H1 (cell line): ENCODE data around the gene KIF11. TPM values are rescaled to one million over a fixed set of nuclear protein-coding genes. Genes with fewer than 3 reads are reported as not detected.

Experiments
- CTCF ChIA-PET: fragments of 300-600 bp; sonication (Branson Sonifier 250); formaldehyde crosslinking; loops from one replicate; lab custom pipeline; 2021; ENCODE audit not compliant: partially characterized antibody; lab: Charles Lee
- POLR2A ChIA-PET: fragments of 300-600 bp; sonication (Branson Sonifier 250); formaldehyde crosslinking; loops from one replicate; lab custom pipeline; 2021; ENCODE audit warnings: inconsistent platforms; ENCODE audit not compliant: partially characterized antibody; lab: Charles Lee
- DNase-seq, 2 experiments: peaks; one replicate each; pipeline versions ENCODE4 v3.0.0 to v3.0.0-alpha.2; 2010 to 2022; ENCODE audit warnings: low spot score in 2 of 2, low read depth in 1 of 2, mixed read lengths in 1 of 2
- FAIRE-seq: peaks from 2 replicates; lab custom pipeline; 2011; peaks lifted over from hg19 to GRCh38; lab: Jason Lieb, UNC
- H2AFZ ChIP-seq: 2 replicates; pipeline ENCODE4 v1.8.1; 2012; ENCODE audit warnings: low read length, inconsistent platforms
- H2AK5ac ChIP-seq: 2 replicates; pipeline ENCODE4 v1.6.1; 2013; ENCODE audit warnings: low read depth, low read length
- H2BK120ac ChIP-seq: replicated peaks from 2 replicates; pipeline ENCODE3; 2013; ENCODE audit warnings: low read depth, low read length, inconsistent platforms
- H2BK12ac ChIP-seq: 2 replicates; pipeline ENCODE4 v1.6.1; 2013; ENCODE audit warnings: low read depth, low read length
- H2BK15ac ChIP-seq: 2 replicates; pipeline ENCODE4 v1.6.1; 2013; ENCODE audit warnings: low read length
- H2BK20ac ChIP-seq: 2 replicates; pipeline ENCODE4 v1.6.1; 2013; ENCODE audit warnings: low read length
- H2BK5ac ChIP-seq: 2 replicates; pipeline ENCODE4 v1.6.1; 2013; ENCODE audit warnings: low read depth, low read length
- H3K14ac ChIP-seq: 2 replicates; pipeline ENCODE4 v1.6.1; 2013; ENCODE audit warnings: inconsistent platforms; ENCODE audit not compliant: insufficient read length
- H3K18ac ChIP-seq: 2 replicates; pipeline ENCODE4 v1.6.1; 2013; ENCODE audit warnings: low read length; ENCODE audit errors: extremely low read depth
- H3K23ac ChIP-seq: 2 replicates; pipeline ENCODE4 v1.6.1; 2013; ENCODE audit warnings: inconsistent platforms; ENCODE audit not compliant: insufficient read length
- H3K23me2 ChIP-seq: 2 replicates; pipeline ENCODE4 v1.6.1; 2013; ENCODE audit warnings: low read depth, low read length
- H3K27ac ChIP-seq: 2 replicates; pipeline ENCODE4 v1.6.1; 2011; ENCODE audit warnings: low read depth, low read length, inconsistent platforms
- H3K27me3 ChIP-seq, 4 experiments: replicated peaks in 1 of 4; 1 replicate in 1 of 4; 2 replicates in 3 of 4; pipeline versions ENCODE4 v1.6.1 to v1.8.1; 2011 to 2013; ENCODE audit warnings: low read length in 3 of 4, mild to moderate bottlenecking in 3 of 4, inconsistent platforms in 2 of 4, mixed read lengths in 2 of 4, moderate library complexity in 1 of 4; ENCODE audit not compliant: control insufficient read depth in 3 of 4, insufficient read depth in 3 of 4; ENCODE audit errors: extremely low read depth in 1 of 4
- H3K36me3 ChIP-seq, 4 experiments: 2 replicates each; pipeline versions ENCODE4 v1.6.1 to v1.8.1; 2011 to 2013; ENCODE audit warnings: mild to moderate bottlenecking in 4 of 4, low read length in 3 of 4, moderate library complexity in 2 of 4, control low read depth in 1 of 4, inconsistent platforms in 1 of 4; ENCODE audit not compliant: insufficient read depth in 4 of 4, control insufficient read depth in 2 of 4
- H3K4ac ChIP-seq: replicated peaks from 2 replicates; pipeline ENCODE3; 2013; ENCODE audit warnings: low read length, low read depth, mixed read lengths, inconsistent platforms; ENCODE audit not compliant: insufficient read length
- H3K4me1 ChIP-seq, 4 experiments: replicated peaks in 1 of 4; 1 replicate in 1 of 4; 2 replicates in 3 of 4; pipeline versions ENCODE4 v1.6.1 to v1.8.1; 2011 to 2013; ENCODE audit warnings: low read length in 3 of 4, inconsistent platforms in 2 of 4, mixed read lengths in 1 of 4; ENCODE audit not compliant: insufficient read depth in 4 of 4, control insufficient read depth in 3 of 4
- H3K4me2 ChIP-seq, 2 experiments: 2 replicates each; pipeline versions ENCODE4 v1.6.1 to v1.8.1; 2011 to 2013; ENCODE audit warnings: low read depth in 2 of 2, low read length in 2 of 2, control low read depth in 1 of 2, inconsistent platforms in 1 of 2, mild to moderate bottlenecking in 1 of 2; ENCODE audit not compliant: insufficient read depth in 1 of 2
- H3K4me3 ChIP-seq, 4 experiments: fragments of 200-600, 300-600 bp in 1 of 4; sonication (generic), shearing (Covaris generic), sonication (Bioruptor Twin) in 1 of 4; 2 replicates each; pipeline versions ENCODE4 v1.5.1 to v1.8.1; 2011 to 2016; ENCODE audit warnings: low read length in 4 of 4, low read depth in 3 of 4, control low read depth in 2 of 4, inconsistent platforms in 2 of 4, mild to moderate bottlenecking in 2 of 4, mixed read lengths in 1 of 4, moderate library complexity in 1 of 4; ENCODE audit not compliant: insufficient read depth in 2 of 4; ENCODE audit errors: extremely low read depth in 1 of 4
- H3K56ac ChIP-seq: replicated peaks from 2 replicates; pipeline ENCODE3; 2013; ENCODE audit warnings: low read depth, mild to moderate bottlenecking, mixed read lengths, low read length, inconsistent platforms; ENCODE audit not compliant: insufficient read length
- H3K79me1 ChIP-seq: 2 replicates; pipeline ENCODE4 v1.6.1; 2013; ENCODE audit warnings: low read depth, low read length, control low read depth
- H3K79me2 ChIP-seq, 2 experiments: 2 replicates each; pipeline versions ENCODE4 v1.6.1 to v1.8.1; 2012 to 2013; ENCODE audit warnings: low read length in 2 of 2, mild to moderate bottlenecking in 2 of 2, inconsistent platforms in 1 of 2; ENCODE audit not compliant: insufficient read depth in 2 of 2, control insufficient read depth in 1 of 2
- H3K9ac ChIP-seq, 4 experiments: replicated peaks in 1 of 4; 1 replicate in 1 of 4; 2 replicates in 3 of 4; pipeline versions ENCODE4 v1.6.1 to v1.8.1; 2011 to 2013; ENCODE audit warnings: low read depth in 3 of 4, low read length in 3 of 4, control low read depth in 2 of 4, mild to moderate bottlenecking in 2 of 4, moderate library complexity in 2 of 4, inconsistent platforms in 1 of 4; ENCODE audit errors: extremely low read depth in 1 of 4
- H3K9me3 ChIP-seq, 2 experiments: 2 replicates each; pipeline versions ENCODE4 v1.6.1 to v1.8.1; 2012 to 2013; ENCODE audit warnings: mild to moderate bottlenecking in 2 of 2, moderate library complexity in 2 of 2, control low read depth in 1 of 2, inconsistent platforms in 1 of 2, low read depth in 1 of 2, low read length in 1 of 2, mixed read lengths in 1 of 2; ENCODE audit not compliant: insufficient read depth in 2 of 2
- H4K20me1 ChIP-seq, 2 experiments: replicated peaks in 1 of 2; 2 replicates each; pipeline versions ENCODE3 to v1.8.1; 2011 to 2013; ENCODE audit warnings: inconsistent platforms in 2 of 2, low read length in 2 of 2, mild to moderate bottlenecking in 1 of 2; ENCODE audit not compliant: insufficient read depth in 2 of 2, control insufficient read depth in 1 of 2
- H4K5ac ChIP-seq: 2 replicates; pipeline ENCODE4 v1.6.1; 2013; ENCODE audit warnings: low read length, low read depth, mixed read lengths, inconsistent platforms; ENCODE audit not compliant: insufficient read length
- H4K8ac ChIP-seq: 2 replicates; pipeline ENCODE4 v1.8.0; 2013; ENCODE audit warnings: mild to moderate bottlenecking, moderate library complexity, low read length, inconsistent platforms; ENCODE audit not compliant: insufficient read depth; ENCODE audit errors: extremely low read depth
- H4K91ac ChIP-seq: replicated peaks from 2 replicates; pipeline ENCODE3; 2013; ENCODE audit warnings: low read length, mixed read lengths, inconsistent platforms; ENCODE audit not compliant: insufficient read length
- BACH1 ChIP-seq: IDR thresholded peaks from 2 replicates; pipeline ENCODE4 v1.6.1; 2012; ENCODE audit warnings: low read length, improper control_type of control experiment
- EP300 ChIP-seq, 2 experiments: IDR thresholded peaks; 1 replicate in 1 of 2; 2 replicates in 1 of 2; pipeline ENCODE4 v1.6.1; 2011 to 2012; ENCODE audit warnings: low read depth in 2 of 2, low read length in 2 of 2, mild to moderate bottlenecking in 2 of 2, borderline replicate concordance in 1 of 2, inconsistent platforms in 1 of 2, moderate library complexity in 1 of 2
- KDM1A ChIP-seq: fragments of 200-600, 300-600 bp; sonication (generic); IDR thresholded peaks from 2 replicates; pipeline ENCODE4 v1.7.1; 2016; ENCODE audit warnings: mild to moderate bottlenecking, low read length, borderline replicate concordance
- SP4 ChIP-seq: IDR thresholded peaks from 2 replicates; pipeline ENCODE4 v1.6.1; 2012; ENCODE audit warnings: low read length, inconsistent platforms
- TAF7 ChIP-seq: optimal IDR thresholded peaks from 2 replicates; pipeline ENCODE3; 2011; ENCODE audit warnings: low read depth, mild to moderate bottlenecking, inconsistent platforms, low read length, moderate library complexity, borderline replicate concordance
- WGBS, 2 experiments: shearing (Covaris generic) in 1 of 2; methylation state at CpG; one replicate each; pipeline versions ENCODE4 v1.1.6 to v1.1.7; 2013 to 2015; ENCODE audit warnings: low lambda C conversion rate in 2 of 2, mixed read lengths in 2 of 2, inconsistent platforms in 1 of 2, low coverage in 1 of 2, missing lambda C conversion rate in 1 of 2; ENCODE audit not compliant: insufficient replicate concordance in 2 of 2, insufficient coverage in 1 of 2, insufficient read length in 1 of 2; ENCODE audit errors: extremely low coverage in 1 of 2, missing lambda C conversion rate in 1 of 2; 5-methylcytosine and 5-hydroxymethylcytosine counted together
- polyA plus RNA-seq, 7 experiments: library from polyadenylated mRNA; depleted of rRNA in 3 of 7; stranded (reverse) in 5 of 7; unstranded in 2 of 7; fragments of >200 nt in 5 of 7; fragments of 200-250 nt in 2 of 7; gene quantifications; 1 replicate in 5 of 7; 2 replicates in 1 of 7; 4 replicates in 1 of 7; pipeline versions ENCODE4 v1.2.1 to v1.2.3, GENCODE V29; 2011 to 2013; ENCODE audit warnings: missing spikeins in 2 of 7, mixed read lengths in 2 of 7
- total RNA-seq: library from RNA; stranded (reverse); fragmentation: NEBNext Ultra II Directional; extraction: Animal tissue kit (Norgen Biotek cat#: 25700); gene quantifications from 2 replicates; pipeline ENCODE4 v1.2.1, GENCODE V29; 2021
- TF ChIP-seq, protein P1 (sequence below): IDR thresholded peaks from 2 replicates; pipeline ENCODE4 v1.6.1; 2012; ENCODE audit warnings: inconsistent platforms

The KIF11 gene
- total and polyA plus RNA-seq, 2 of the 8 experiments (the other 6 are each of a cell fraction or from before 2014, with no cell fraction given), result 11.1 to 59.2 TPM

DNA sequence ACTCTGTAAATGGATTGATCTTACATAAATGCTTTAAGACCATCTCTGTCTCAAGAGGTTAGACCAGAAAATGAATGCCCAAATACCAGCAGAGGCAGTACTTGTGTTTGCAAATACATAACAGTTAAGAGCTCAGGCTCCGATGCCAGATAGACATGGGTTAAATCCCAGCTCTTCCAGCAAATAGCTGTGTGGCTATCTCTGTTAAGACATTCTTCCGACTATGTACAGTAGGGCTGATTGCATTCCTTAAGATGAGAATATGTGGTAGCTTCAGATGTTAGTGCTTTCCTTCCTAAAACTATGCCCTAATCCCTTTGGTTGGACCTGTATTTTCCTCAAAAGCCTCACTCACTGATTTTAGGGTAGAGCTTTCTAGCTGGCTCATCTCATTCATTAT is 21.3 kb upstream of the KIF11 start:
- Histone ChIP-seq H2BK12ac (no peak overlapping the region), H3K18ac (no peak overlapping the region), H3K14ac (no peak overlapping the region), H3K4me1 (peaks cover 2 to 8% (median 6%) of the 10 kb centered on the region in 4 experiments; a peak in 4 of 7 replicates), H3K23ac (no peak overlapping the region), H2BK120ac (no peak overlapping the region), H3K23me2 (peaks cover 5% of the 10 kb centered on the region; the same call in 1 of the 2 replicates), H3K9me3 (no peaks in the 10 kb centered on the region), H3K79me1 (peaks cover 12% of the 10 kb centered on the region), H3K27ac (no peak overlapping the region), H3K4me3 (peak overlapping the region in 1 of 4 experiments; percentile 82; a peak in 2 of 8 replicates), H3K36me3 (no peaks in the 10 kb centered on the region; a peak in 1 of 8 replicates), H2AFZ (no peak overlapping the region), H2AK5ac (no peak overlapping the region), H4K8ac (no peak overlapping the region), H3K4me2 (peak overlapping the region; percentile 32 to 86; a peak in 3 of 4 replicates), H3K4ac (no peak overlapping the region), H2BK5ac (no peak overlapping the region), H4K5ac (no peak overlapping the region), H4K91ac (no peak overlapping the region), H4K20me1 (peaks cover 1 to 4% of the 10 kb centered on the region in 2 experiments), H3K56ac (no peak overlapping the region), H2BK15ac (no peak overlapping the region), H2BK20ac (no peak overlapping the region), H3K79me2 (peaks cover 0 to 52% of the 10 kb centered on the region in 2 experiments; a peak in 2 of 4 replicates), H3K9ac (no peak overlapping the region), H3K27me3 (no peaks in the 10 kb centered on the region)
- POLR2A ChIA-PET, result interaction anchor here (0.9 to 4.3 kb wide), 5 partner anchors 8 to 53 kb away, joined by 3 to 21 read pairs (median 3); no protein-coding TSS in a partner anchor
- WGBS, 2 experiments, result 90% methylated on average over 2 of the region's 2 CpGs; no CpG with 5 or more reads in 1 of the 2 experiments
- TF ChIP-seq SP4 (no peak), TAF7 (no peak), KDM1A (no peak), EP300 (IDR thresholded peaks at IDR 0.05; ENCODE audit: borderline replicate concordance in 1 of 2, low read depth in 2 of 2, low read length in 2 of 2) (no peak), BACH1 (no peak)
- TF ChIP-seq, protein P1, sequence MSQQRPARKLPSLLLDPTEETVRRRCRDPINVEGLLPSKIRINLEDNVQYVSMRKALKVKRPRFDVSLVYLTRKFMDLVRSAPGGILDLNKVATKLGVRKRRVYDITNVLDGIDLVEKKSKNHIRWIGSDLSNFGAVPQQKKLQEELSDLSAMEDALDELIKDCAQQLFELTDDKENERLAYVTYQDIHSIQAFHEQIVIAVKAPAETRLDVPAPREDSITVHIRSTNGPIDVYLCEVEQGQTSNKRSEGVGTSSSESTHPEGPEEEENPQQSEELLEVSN, result no peak
- DNase-seq (no peak), FAIRE-seq (no peak)
- CTCF ChIA-PET, result interaction anchor here (1.1 to 8.0 kb wide), 8 partner anchors 11 to 266 kb away, joined by 3 to 51 read pairs (median 4); no protein-coding TSS in a partner anchor
